Measurements from ENCODE around the gene SLC12A5. TPM values are rescaled to one million over a fixed set of nuclear protein-coding genes. Genes with fewer than 3 reads are reported as not detected.

The SLC12A5 gene
- total and polyA plus RNA-seq, 9 of the 15 experiments (the other 6 are each of a cell fraction or from before 2014, with no cell fraction given): 0.36 to 7.5 (median 2.1) TPM

DNA sequence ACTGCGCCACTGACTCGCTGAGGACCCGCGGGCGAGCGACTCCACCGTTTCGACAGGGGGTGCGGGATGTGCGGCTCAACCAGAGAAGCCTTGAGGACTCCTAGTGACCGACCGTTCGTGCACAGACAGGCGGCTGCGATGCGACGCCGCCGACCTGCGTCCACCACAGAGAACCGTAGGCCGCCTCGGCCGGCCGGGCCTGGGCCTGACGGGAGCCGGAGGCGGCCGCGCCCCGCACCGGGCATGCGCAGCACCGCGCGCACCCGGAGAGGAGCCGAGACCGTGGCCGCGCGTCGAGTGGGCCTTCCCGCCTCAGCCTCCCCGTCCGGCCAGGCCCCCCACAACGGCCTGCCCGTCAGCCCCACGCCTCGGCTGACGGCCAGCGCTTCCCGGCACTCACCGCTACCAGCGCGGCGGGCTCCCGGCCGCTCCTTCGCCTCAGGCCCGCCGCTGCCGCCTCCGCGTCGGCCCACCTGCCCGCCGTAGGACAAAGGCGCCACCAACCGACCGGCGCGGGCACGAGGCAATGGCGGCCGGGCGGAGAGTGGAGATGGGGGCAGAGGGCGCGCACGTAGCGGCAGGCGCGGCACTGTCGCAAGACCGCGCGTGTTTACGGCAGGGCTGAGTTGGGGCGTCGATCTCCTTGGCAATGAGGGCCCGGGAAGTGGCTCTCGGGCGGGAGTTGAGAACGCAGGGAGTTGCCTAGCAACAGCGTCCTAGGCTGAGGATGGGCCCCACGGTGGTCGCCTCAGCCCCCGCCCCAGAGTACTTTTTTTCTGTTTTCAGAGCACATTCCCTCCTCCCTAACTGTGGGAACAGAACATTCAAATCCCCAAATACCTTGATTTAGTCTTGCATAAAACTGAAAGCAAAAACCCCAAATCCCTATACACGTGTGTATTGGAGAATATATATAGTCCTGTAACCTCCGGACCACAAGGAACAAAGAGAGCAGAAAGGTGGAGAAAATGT, 60.7 kb downstream of the SLC12A5 start, which contains the start of gene NCOA5 (continued):
- TF ChIP-seq, protein P1, sequence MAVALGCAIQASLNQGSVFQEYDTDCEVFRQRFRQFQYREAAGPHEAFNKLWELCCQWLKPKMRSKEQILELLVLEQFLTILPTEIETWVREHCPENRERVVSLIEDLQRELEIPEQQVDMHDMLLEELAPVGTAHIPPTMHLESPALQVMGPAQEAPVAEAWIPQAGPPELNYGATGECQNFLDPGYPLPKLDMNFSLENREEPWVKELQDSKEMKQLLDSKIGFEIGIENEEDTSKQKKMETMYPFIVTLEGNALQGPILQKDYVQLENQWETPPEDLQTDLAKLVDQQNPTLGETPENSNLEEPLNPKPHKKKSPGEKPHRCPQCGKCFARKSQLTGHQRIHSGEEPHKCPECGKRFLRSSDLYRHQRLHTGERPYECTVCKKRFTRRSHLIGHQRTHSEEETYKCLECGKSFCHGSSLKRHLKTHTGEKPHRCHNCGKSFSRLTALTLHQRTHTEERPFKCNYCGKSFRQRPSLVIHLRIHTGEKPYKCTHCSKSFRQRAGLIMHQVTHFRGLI (CRISPR knock-in tag; IDR thresholded peaks at IDR 0.05): no peak
- TF ChIP-seq GABPB2 (CRISPR knock-in tag; conservative IDR thresholded peaks at IDR 0.05) (no peak), AFF4 (CRISPR knock-in tag; IDR thresholded peaks at IDR 0.05) (peak; percentile 90), SRSF9 (IDR thresholded peaks at IDR 0.05; ENCODE audit: borderline replicate concordance, low read depth, low read length) (no peak), GTF3C2 (IDR thresholded peaks at IDR 0.05; ENCODE audit: borderline replicate concordance, extremely low read depth, insufficient read length) (peak; percentile 92), ELK1 (CRISPR knock-in tag; IDR thresholded peaks at IDR 0.05) (no peak), KLF10 (CRISPR knock-in tag; IDR thresholded peaks at IDR 0.05) (no peak), ZNF133 (CRISPR knock-in tag; IDR thresholded peaks at IDR 0.05) (no peak; the same call in 1 of the 2 replicates), BACH1 (tag; IDR thresholded peaks at IDR 0.05) (0 out of 2 replicates have a peak, but pooled peaks have one; percentile 35)
- TF ChIP-seq, protein P2, sequence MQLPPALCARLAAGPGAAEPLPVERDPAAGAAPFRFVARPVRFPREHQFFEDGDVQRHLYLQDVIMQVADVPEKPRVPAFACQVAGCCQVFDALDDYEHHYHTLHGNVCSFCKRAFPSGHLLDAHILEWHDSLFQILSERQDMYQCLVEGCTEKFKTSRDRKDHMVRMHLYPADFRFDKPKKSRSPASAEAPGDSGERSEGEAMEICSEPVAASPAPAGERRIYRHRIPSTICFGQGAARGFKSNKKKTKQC (CRISPR knock-in tag; IDR thresholded peaks at IDR 0.05): peak; percentile 95
- TF ChIP-seq, protein P3, sequence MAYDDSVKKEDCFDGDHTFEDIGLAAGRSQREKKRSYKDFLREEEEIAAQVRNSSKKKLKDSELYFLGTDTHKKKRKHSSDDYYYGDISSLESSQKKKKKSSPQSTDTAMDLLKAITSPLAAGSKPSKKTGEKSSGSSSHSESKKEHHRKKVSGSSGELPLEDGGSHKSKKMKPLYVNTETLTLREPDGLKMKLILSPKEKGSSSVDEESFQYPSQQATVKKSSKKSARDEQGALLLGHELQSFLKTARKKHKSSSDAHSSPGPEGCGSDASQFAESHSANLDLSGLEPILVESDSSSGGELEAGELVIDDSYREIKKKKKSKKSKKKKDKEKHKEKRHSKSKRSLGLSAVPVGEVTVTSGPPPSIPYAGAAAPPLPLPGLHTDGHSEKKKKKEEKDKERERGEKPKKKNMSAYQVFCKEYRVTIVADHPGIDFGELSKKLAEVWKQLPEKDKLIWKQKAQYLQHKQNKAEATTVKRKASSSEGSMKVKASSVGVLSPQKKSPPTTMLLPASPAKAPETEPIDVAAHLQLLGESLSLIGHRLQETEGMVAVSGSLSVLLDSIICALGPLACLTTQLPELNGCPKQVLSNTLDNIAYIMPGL (CRISPR knock-in tag; IDR thresholded peaks at IDR 0.05): peak; percentile 99

Data from K562 (cell line).